HepG2 (cell line): ENCODE data around the gene G0S2. TPM values are rescaled to one million over a fixed set of nuclear protein-coding genes. Genes with fewer than 3 reads are reported as not detected.

ENCODE experiments used
- ATAC-seq: fragments of 200-7000 bp; cut with Tn5 transposase; 3 replicates; pipeline ENCODE4 v1.9.1; 2020; ENCODE audit warnings: mild to moderate bottlenecking, moderate library complexity
- BruUV-seq: library from RNA; stranded (reverse); fragments of 400-500 nt; replicated peaks from 2 replicates; lab custom pipeline; 2021; lab: Mats Ljungman, UMichigan
- CTCF ChIA-PET: fragments of 300-600 bp; formaldehyde crosslinking; extraction: SDS; loops from one replicate; lab custom pipeline; 2021; ENCODE audit warnings: low total read pairs, inconsistent platforms, low intra/inter-chr PET ratio; lab: Yijun Ruan, JAX
- POLR2A ChIA-PET: fragments of 350-600 bp; sonication (Branson Sonifier 250); formaldehyde crosslinking; loops from one replicate; lab custom pipeline; 2020; ENCODE audit warnings: antibody characterized with exemption, inconsistent platforms; lab: Yijun Ruan, JAX
- DNase-seq: peaks from one replicate; pipeline ENCODE4 v3.0.0-alpha.2; 2015; ENCODE audit warnings: low spot score
- FAIRE-seq: peaks from 3 replicates; lab custom pipeline; 2011; peaks lifted over from hg19 to GRCh38; lab: Jason Lieb, UNC
- H2AFZ ChIP-seq: one replicate; pipeline ENCODE4 v1.6.1; 2011; ENCODE audit warnings: low read length, inconsistent platforms
- H3K27ac ChIP-seq: fragments of 300-600 bp; 3 replicates; pipeline ENCODE4 v1.8.0; 2011; ENCODE audit warnings: mixed run types, mild to moderate bottlenecking, mixed read lengths, low read length, inconsistent platforms; ENCODE audit not compliant: insufficient read depth; ENCODE audit errors: extremely low read length
- H3K27me3 ChIP-seq, 2 experiments: fragments of 200-600 bp in 1 of 2; 2 replicates in 1 of 2; 3 replicates in 1 of 2; pipeline versions ENCODE4 v1.6.0 to v1.8.0; 2011; ENCODE audit warnings: low read length in 2 of 2, mild to moderate bottlenecking in 2 of 2, moderate library complexity in 2 of 2, inconsistent platforms in 1 of 2; ENCODE audit not compliant: insufficient read depth in 2 of 2, control insufficient read depth in 1 of 2
- H3K36me3 ChIP-seq, 2 experiments: fragments of 200-600 bp in 1 of 2; replicated peaks in 1 of 2; 2 replicates in 1 of 2; 3 replicates in 1 of 2; pipeline versions ENCODE4 v1.5.1 to v1.8.0; 2011; ENCODE audit warnings: low read length in 2 of 2, inconsistent platforms in 1 of 2; ENCODE audit not compliant: insufficient read depth in 2 of 2, control insufficient read depth in 1 of 2
- H3K4me1 ChIP-seq: 2 replicates; pipeline ENCODE4 v1.5.1; 2012; ENCODE audit warnings: low read length, inconsistent platforms; ENCODE audit not compliant: insufficient read depth
- H3K4me2 ChIP-seq: 2 replicates; pipeline ENCODE4 v1.6.0; 2011; ENCODE audit warnings: low read depth, low read length, inconsistent platforms
- H3K4me3 ChIP-seq, 3 experiments: fragments of 200-600 bp in 1 of 3; sonication (generic), shearing (Covaris generic) in 1 of 3; replicated peaks in 1 of 3; 2 replicates each; pipeline ENCODE4 v1.5.1; 2011 to 2016; ENCODE audit warnings: low read length in 3 of 3, inconsistent platforms in 2 of 3, low read depth in 2 of 3, mild to moderate bottlenecking in 2 of 3, control low read depth in 1 of 3, mixed read lengths in 1 of 3; ENCODE audit not compliant: insufficient read depth in 1 of 3
- H3K79me2 ChIP-seq: one replicate; pipeline ENCODE4 v1.6.1; 2011; ENCODE audit warnings: low read length, inconsistent platforms; ENCODE audit not compliant: insufficient read depth
- H3K9ac ChIP-seq: 2 replicates; pipeline ENCODE4 v1.6.0; 2011; ENCODE audit warnings: mild to moderate bottlenecking, low read depth, low read length, inconsistent platforms; ENCODE audit not compliant: insufficient read depth
- H3K9me3 ChIP-seq: 2 replicates; pipeline ENCODE4 v1.5.1; 2012; ENCODE audit warnings: mild to moderate bottlenecking, low read length
- H4K20me1 ChIP-seq: 2 replicates; pipeline ENCODE4 v1.6.0; 2011; ENCODE audit warnings: inconsistent platforms, mild to moderate bottlenecking, low read length, moderate library complexity; ENCODE audit not compliant: insufficient read depth
- HNRNPUL1 ChIP-seq: fragments of 200-400 bp; formaldehyde crosslinking; IDR thresholded peaks from 2 replicates; pipeline ENCODE4 v1.6.1; 2017; ENCODE audit warnings: low read depth, mild to moderate bottlenecking, low read length, moderate library complexity
- KDM5A ChIP-seq: fragments of 200-600 bp; sonication (generic); IDR thresholded peaks from 2 replicates; pipeline ENCODE4 v1.7.0; 2018; ENCODE audit warnings: antibody characterized with exemption, mild to moderate bottlenecking, low read length, borderline replicate concordance
- NCOA1 ChIP-seq: sonication (generic); formaldehyde crosslinking; IDR thresholded peaks from 2 replicates; pipeline ENCODE4 v1.9.0; 2021; ENCODE audit warnings: missing genetic modification reagents
- SCMH1 ChIP-seq: sonication (generic); formaldehyde crosslinking; IDR thresholded peaks from 2 replicates; pipeline ENCODE4 v1.9.0; 2021; ENCODE audit warnings: missing genetic modification reagents, mild to moderate bottlenecking, borderline replicate concordance
- SMAD9 ChIP-seq: sonication (generic); formaldehyde crosslinking; IDR thresholded peaks from 2 replicates; pipeline ENCODE4 v1.5.1; 2020; ENCODE audit warnings: mild to moderate bottlenecking, missing genetic modification reagents
- SSRP1 ChIP-seq: IDR thresholded peaks from 2 replicates; pipeline ENCODE4 v1.6.1; 2016; ENCODE audit warnings: control low read depth
- YEATS2 ChIP-seq: sonication (generic); formaldehyde crosslinking; IDR thresholded peaks from 2 replicates; pipeline ENCODE4 v1.4.0; 2020; ENCODE audit warnings: missing genetic modification reagents, borderline replicate concordance
- ZBTB33 ChIP-seq: sonication (generic); formaldehyde crosslinking; IDR thresholded peaks from 2 replicates; pipeline ENCODE4 v1.4.0; 2020; ENCODE audit warnings: missing genetic modification reagents
- ZNF33B ChIP-seq: sonication (generic); formaldehyde crosslinking; IDR thresholded peaks from 2 replicates; pipeline ENCODE4 v1.5.1; 2020; ENCODE audit warnings: mild to moderate bottlenecking, missing genetic modification reagents
- ZNF430 ChIP-seq: sonication (generic); formaldehyde crosslinking; IDR thresholded peaks from 2 replicates; pipeline ENCODE4 v1.9.0; 2021; ENCODE audit warnings: mild to moderate bottlenecking, missing genetic modification reagents
- ZNF530 ChIP-seq: sonication (generic); formaldehyde crosslinking; IDR thresholded peaks from 2 replicates; pipeline ENCODE4 v1.5.0; 2020; ENCODE audit warnings: low read depth, mild to moderate bottlenecking, missing genetic modification reagents
- ZNF562 ChIP-seq: sonication (generic); formaldehyde crosslinking; IDR thresholded peaks from 2 replicates; pipeline ENCODE4 v1.8.0; 2022; ENCODE audit warnings: missing genetic modification reagents, borderline replicate concordance
- ZNF605 ChIP-seq: sonication (generic); formaldehyde crosslinking; IDR thresholded peaks from 2 replicates; pipeline ENCODE4 v1.8.0; 2022; ENCODE audit warnings: mild to moderate bottlenecking, missing genetic modification reagents
- WGBS: methylation state at CpG from one replicate; pipeline ENCODE4 v1.1.6; 2017; ENCODE audit warnings: low lambda C conversion rate; 5-methylcytosine and 5-hydroxymethylcytosine counted together
- in situ Hi-C: cut with HindIII; loops from 2 replicates; pipeline ENCODE4 v1.10.0; 2017; ENCODE audit warnings: low pct_unique_long_range_greater_than_20kb; ENCODE audit not compliant: extremely low pct_ligation_motif_present
- intact Hi-C: fragments of 100-400 bp; cut with micrococcal nuclease; formaldehyde crosslinking; loops from one replicate; pipeline ENCODE4 v1.10.0; 2022; ENCODE audit not compliant: unreplicated experiment
- polyA plus RNA-seq, 8 experiments: library from polyadenylated mRNA; depleted of rRNA in 3 of 8; stranded (reverse) in 7 of 8; unstranded in 1 of 8; fragments of >200 nt; fragmentation: Illumina TruSeq in 4 of 8; extraction: Trizol in 4 of 8; gene quantifications; 2 replicates each; pipeline versions ENCODE4 v1.2.1 to v1.2.3, GENCODE V29; 2011 to 2016; ENCODE audit warnings: low read depth in 4 of 8, missing spikeins in 1 of 8, mixed read lengths in 1 of 8; ENCODE audit not compliant: insufficient read depth in 1 of 8
- total RNA-seq, 5 experiments: library from RNA; depleted of rRNA; stranded (reverse); fragments of >200 nt; fragmentation: Illumina TruSeq; extraction: Trizol; gene quantifications; 2 replicates each; pipeline ENCODE4 v1.2.3, GENCODE V29; 2016; ENCODE audit warnings: low read depth in 1 of 5
- TF ChIP-seq, protein P1 (sequence below): sonication (generic); formaldehyde crosslinking; IDR thresholded peaks from 2 replicates; pipeline ENCODE4 v1.8.0; 2022; ENCODE audit warnings: missing genetic modification reagents, low read depth, mild to moderate bottlenecking, borderline replicate concordance
- TF ChIP-seq, protein P2 (sequence below): sonication (generic); formaldehyde crosslinking; conservative IDR thresholded peaks from 2 replicates; pipeline ENCODE4 v1.4.0; 2020; ENCODE audit warnings: missing genetic modification reagents

Gene G0S2
- total and polyA plus RNA-seq, 2 of the 13 experiments (the other 11 are each of a cell fraction or from before 2014, with no cell fraction given) = not detected

DNA sequence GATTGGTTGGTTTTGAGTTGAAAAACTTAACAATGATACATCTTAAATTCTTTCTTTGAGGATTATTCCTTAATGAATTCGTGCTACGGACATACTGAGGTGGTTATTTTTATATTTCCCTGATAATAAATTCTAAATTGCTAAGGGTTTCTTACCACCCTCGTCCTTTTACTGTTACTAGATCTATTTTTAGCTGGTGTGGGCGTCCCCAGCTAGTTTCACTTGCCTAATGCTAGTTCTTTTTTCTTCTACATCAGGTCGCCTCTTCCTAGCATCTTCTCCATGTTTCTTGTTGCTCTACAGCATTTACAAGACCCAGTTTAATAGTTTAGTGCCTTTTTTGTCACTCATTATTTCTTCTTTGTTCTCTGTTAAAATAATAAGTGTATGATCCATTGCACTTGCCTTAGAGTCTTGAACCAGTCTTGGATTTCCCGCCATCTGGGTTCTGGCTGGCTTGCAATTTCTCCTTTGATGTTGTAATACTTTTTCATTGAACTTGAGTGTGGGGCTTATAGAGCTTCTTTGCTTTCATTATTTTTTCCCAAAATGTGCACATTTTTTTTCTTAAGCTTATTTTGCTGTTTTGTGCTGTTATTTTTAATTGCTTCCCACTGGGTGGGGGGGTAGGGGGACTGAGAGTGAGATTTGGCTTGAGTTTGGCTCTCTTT is 28.8 kb downstream of the G0S2 start:
- BruUV-seq = no TSS peak
- H3K36me3 ChIP-seq = no peaks in the 10 kb centered on the region
- no peaks in the 10 kb centered on the region for H4K20me1 ChIP-seq
- FAIRE-seq (no peak), DNase-seq (no peak), ATAC-seq (no peak)
- no peak overlapping the region for H2AFZ ChIP-seq
- intact Hi-C loops = no loop called here
- H3K4me1 ChIP-seq = no peaks in the 10 kb centered on the region
- in situ Hi-C loops = loop anchor here (25.0 kb wide), 1 partner anchor 592 kb away; no protein-coding TSS in a partner anchor
- H3K4me2 ChIP-seq = no peak overlapping the region
- H3K9me3 ChIP-seq = no peaks in the 10 kb centered on the region
- TF ChIP-seq ZNF430 (CRISPR knock-in tag) (no peak), SMAD9 (CRISPR knock-in tag) (no peak), YEATS2 (CRISPR knock-in tag) (no peak), SSRP1 (no peak), HNRNPUL1 (no peak), SCMH1 (no peak), ZNF562 (CRISPR knock-in tag) (no peak), ZNF530 (no peak), ZNF605 (CRISPR knock-in tag) (no peak)
- no peaks in the 10 kb centered on the region for H3K79me2 ChIP-seq
- no peak overlapping the region for H3K4me3 ChIP-seq
- no peak overlapping the region for H3K9ac ChIP-seq
- ChIA-PET CTCF (no interaction called here), POLR2A (no interaction called here)
- H3K27ac ChIP-seq = no peak overlapping the region
- WGBS = 25% methylated on average over 6 of the region's 6 CpGs
- H3K27me3 ChIP-seq = no peaks in the 10 kb centered on the region; a peak in 1 of 5 replicates

- intact Hi-C loops = no loop called here
- H3K9me3 ChIP-seq = no peaks in the 10 kb centered on the region
- no peaks in the 10 kb centered on the region for H3K4me1 ChIP-seq
- CTCF ChIA-PET = no interaction called here
- H3K27ac ChIP-seq = no peak within 1 kb of the TSS
- 8% methylated on average over 6 of the region's 6 CpGs for WGBS
- FAIRE-seq (no peak), ATAC-seq (no peak), DNase-seq (no peak)
- no peaks in the 10 kb centered on the region for H4K20me1 ChIP-seq
- H3K9ac ChIP-seq = no peak within 1 kb of the TSS
- no TSS peak for BruUV-seq
- no peaks in the 10 kb centered on the region for H3K36me3 ChIP-seq
- POLR2A ChIA-PET = no interaction called here
- H3K79me2 ChIP-seq = no peaks in the 10 kb centered on the region
- in situ Hi-C loops = loop anchor here (25.0 kb wide), 1 partner anchor 592 kb away; no protein-coding TSS in a partner anchor
- no peak within 1 kb of the TSS for H3K4me2 ChIP-seq
- H3K4me3 ChIP-seq = no peak within 1 kb of the TSS
- no peaks in the 10 kb centered on the region; a peak in 1 of 5 replicates for H3K27me3 ChIP-seq
- H2AFZ ChIP-seq = no peak within 1 kb of the TSS
- TF ChIP-seq ZBTB33 (CRISPR knock-in tag) (no peak), KDM5A (no peak), ZNF33B (no peak), NCOA1 (no peak)
- TF ChIP-seq, protein P1, sequence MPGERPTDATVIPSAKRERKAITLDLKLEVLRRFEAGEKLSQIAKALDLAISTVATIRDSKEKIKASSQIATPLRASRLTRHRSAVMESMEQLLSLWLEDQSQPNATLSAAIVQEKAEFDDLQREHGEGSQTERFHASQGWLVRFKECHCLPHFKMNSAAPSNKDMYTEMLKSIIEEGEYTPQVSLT (CRISPR knock-in tag) = no peak
- TF ChIP-seq, protein P2, sequence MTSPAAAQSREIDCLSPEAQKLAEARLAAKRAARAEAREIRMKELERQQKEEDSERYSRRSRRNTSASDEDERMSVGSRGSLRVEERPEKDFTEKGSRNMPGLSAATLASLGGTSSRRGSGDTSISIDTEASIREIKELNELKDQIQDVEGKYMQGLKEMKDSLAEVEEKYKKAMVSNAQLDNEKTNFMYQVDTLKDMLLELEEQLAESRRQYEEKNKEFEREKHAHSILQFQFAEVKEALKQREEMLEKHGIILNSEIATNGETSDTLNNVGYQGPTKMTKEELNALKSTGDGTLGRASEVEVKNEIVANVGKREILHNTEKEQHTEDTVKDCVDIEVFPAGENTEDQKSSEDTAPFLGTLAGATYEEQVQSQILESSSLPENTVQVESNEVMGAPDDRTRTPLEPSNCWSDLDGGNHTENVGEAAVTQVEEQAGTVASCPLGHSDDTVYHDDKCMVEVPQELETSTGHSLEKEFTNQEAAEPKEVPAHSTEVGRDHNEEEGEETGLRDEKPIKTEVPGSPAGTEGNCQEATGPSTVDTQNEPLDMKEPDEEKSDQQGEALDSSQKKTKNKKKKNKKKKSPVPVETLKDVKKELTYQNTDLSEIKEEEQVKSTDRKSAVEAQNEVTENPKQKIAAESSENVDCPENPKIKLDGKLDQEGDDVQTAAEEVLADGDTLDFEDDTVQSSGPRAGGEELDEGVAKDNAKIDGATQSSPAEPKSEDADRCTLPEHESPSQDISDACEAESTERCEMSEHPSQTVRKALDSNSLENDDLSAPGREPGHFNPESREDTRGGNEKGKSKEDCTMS = no peak
These were observed 29.4 kb downstream of the G0S2 start, which contains the start of gene HSD11B1 for GRCh38 chr1:209704584-209704983. HSD11B1 (plus strand) TSS chr1:209704846; CDS start chr1:209704943, 97 bp downstream.
